Transverse colon (tissue), 4 donors: ENCODE data around the gene GPAT3. TPM values are rescaled to one million over a fixed set of nuclear protein-coding genes. Genes with fewer than 3 reads are reported as not detected.
"Not testable (repeated sequence)": the region's sequence is repeated elsewhere in the genome, so short reads cannot be mapped to it uniquely, and the experiment has no call there.

Experiments
- DNase-seq: peaks from one replicate; pipeline ENCODE4 v3.0.0-alpha.2; 2019
- H3K27ac ChIP-seq, 4 donors: fragments of 200-600 bp; sonication (generic); 2 replicates each; pipeline ENCODE4 v1.5.1; 2016 to 2018; ENCODE audit warnings: inconsistent platforms in 4 of 4
- H3K27me3 ChIP-seq: fragments of 200-600 bp; sonication (generic); 2 replicates; pipeline ENCODE4 v1.5.1; 2017; ENCODE audit warnings: inconsistent platforms
- H3K36me3 ChIP-seq, 4 donors: fragments of 200-600 bp; sonication (generic); 2 replicates each; pipeline ENCODE4 v1.5.1; 2017 to 2019; ENCODE audit warnings: inconsistent platforms in 4 of 4
- H3K4me1 ChIP-seq, 4 donors: fragments of 200-600 bp; sonication (generic); 2 replicates each; pipeline ENCODE4 v1.5.1; 2017 to 2020; ENCODE audit warnings: inconsistent platforms in 4 of 4
- H3K4me3 ChIP-seq, 4 donors: fragments of 200-600 bp; sonication (generic); 1 replicate in 1 of 4; 2 replicates in 3 of 4; pipeline versions ENCODE4 v1.5.1 to v1.6.1; 2017 to 2019; ENCODE audit warnings: inconsistent platforms in 4 of 4
- H3K9me3 ChIP-seq, 2 donors: fragments of 200-600 bp; sonication (generic); 2 replicates each; pipeline ENCODE4 v1.5.1; 2017 to 2019; ENCODE audit warnings: inconsistent platforms in 2 of 2
- EP300 ChIP-seq: sonication (generic); formaldehyde crosslinking; IDR thresholded peaks from one replicate; pipeline ENCODE4 v1.6.1; 2017; ENCODE audit warnings: antibody characterized with exemption, low read depth
- POLR2A ChIP-seq: fragments of 450-650 bp; IDR thresholded peaks from one replicate; pipeline ENCODE4 v1.6.1; 2016; ENCODE audit warnings: antibody characterized with exemption, mild to moderate bottlenecking, moderate library complexity
- POLR2AphosphoS5 ChIP-seq, 3 donors: sonication (generic); formaldehyde crosslinking; IDR thresholded peaks; one replicate each; pipeline ENCODE4 v1.6.1; 2016; ENCODE audit warnings: antibody characterized with exemption in 3 of 3
- WGBS, 2 donors: methylation state at CpG; one replicate each; pipeline ENCODE4 v1.1.5; 2018; ENCODE audit warnings: low coverage in 1 of 2; 5-methylcytosine and 5-hydroxymethylcytosine counted together
- in situ Hi-C, 4 donors: fragments of 200-750 bp; cut with MboI; loops; one replicate each; pipeline versions ENCODE4 v1.15.0 to v1.15.1; 2017; ENCODE audit warnings: low sequenced_read_pairs in 3 of 4, low pct_ligation_motif_present in 1 of 4, low pct_unique_long_range_greater_than_20kb in 1 of 4
- intact Hi-C: fragments of 100-400 bp; cut with DNase I; formaldehyde crosslinking; loops from one replicate; pipeline ENCODE4 v1.15.1; 2023; ENCODE audit warnings: low total_unique reads
- total RNA-seq, 4 donors: library from RNA; depleted of rRNA; stranded (reverse); fragments of >200 nt; gene quantifications; one replicate each; pipeline ENCODE4 v1.1.0, GENCODE V29; 2016
- TF ChIP-seq, protein P1 (sequence below), 5 experiments: fragments of 200-600 bp in 3 of 5; fragments of 450-650 bp in 2 of 5; sonication (generic) in 3 of 5; IDR thresholded peaks; 1 replicate in 2 of 5; 2 replicates in 3 of 5; pipeline ENCODE4 v1.5.1; 2016 to 2017; ENCODE audit warnings: antibody characterized with exemption in 5 of 5, inconsistent platforms in 3 of 5, mild to moderate bottlenecking in 2 of 5, moderate library complexity in 1 of 5

The GPAT3 gene
- total RNA-seq, 4 donors from 2014 or later, result 2.8 to 32.4 (median 22.0) TPM

DNA sequence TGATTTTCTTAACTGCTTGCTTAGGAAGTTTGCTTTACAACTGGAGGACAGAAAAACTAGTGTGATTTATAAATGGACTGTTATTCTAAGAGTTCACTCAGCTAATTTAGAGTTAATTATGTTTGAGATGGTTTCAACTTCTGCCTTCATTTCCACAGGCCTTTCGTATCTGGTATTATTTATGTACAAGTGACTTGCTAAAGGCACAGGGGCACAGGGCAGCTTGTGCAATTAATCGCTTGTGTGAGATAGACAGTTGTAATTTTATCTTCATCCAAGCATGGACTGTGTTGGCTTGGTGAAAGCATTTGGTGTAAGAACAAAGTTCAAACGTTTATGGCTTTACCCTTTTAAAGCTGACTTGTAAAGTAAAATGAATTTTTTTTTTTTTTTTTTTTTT is 38.3 kb downstream of the GPAT3 start:
- intact Hi-C loops, result no loop called here

DNA sequence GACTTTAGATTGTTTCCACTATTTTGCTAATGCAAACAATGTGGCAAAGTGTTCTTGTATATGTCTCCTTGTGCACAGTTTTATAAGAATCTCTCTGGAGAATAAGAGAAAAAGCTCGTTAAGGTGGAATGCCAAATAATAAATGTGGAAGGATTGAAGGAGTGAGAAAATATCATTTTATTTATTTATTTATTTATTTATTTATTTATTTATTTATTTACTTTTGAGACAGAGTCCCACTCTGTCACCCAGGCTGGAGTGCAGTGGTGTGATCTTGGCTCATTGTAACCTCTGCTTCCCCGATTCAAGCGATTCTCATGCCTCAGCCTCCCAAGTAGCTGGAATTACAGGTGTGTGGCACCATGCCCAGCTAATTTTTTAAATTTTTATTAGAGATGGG is 40.3 kb downstream of the GPAT3 start:
- H3K27ac ChIP-seq, H3K4me1 ChIP-seq, H3K4me3 ChIP-seq, H3K27me3 ChIP-seq, in situ Hi-C loops, H3K9me3 ChIP-seq, H3K36me3 ChIP-seq, DNase-seq, intact Hi-C loops: not testable (repeated sequence)
- WGBS, 2 donors, result 90 to 100% methylated on average over 3 of the region's 3 CpGs

More for the DNA sequence above, 38.3 kb downstream of the GPAT3 start:
- Histone ChIP-seq H3K36me3 (no peaks in the 10 kb centered on the region), H3K4me3 (no peak overlapping the region), H3K9me3 (no peaks in the 10 kb centered on the region), H3K4me1 (peaks cover 0 to 5% (median 0%) of the 10 kb centered on the region in 4 donors), H3K27me3 (no peaks in the 10 kb centered on the region), H3K27ac (peak overlapping the region in 2 of 4 donors; percentile 9 to 10)
- no peak for DNase-seq
- TF ChIP-seq EP300 (no peak), POLR2AphosphoS5 (IDR thresholded peaks at IDR 0.05) (no peak), POLR2A (no peak)
- TF ChIP-seq, protein P1, sequence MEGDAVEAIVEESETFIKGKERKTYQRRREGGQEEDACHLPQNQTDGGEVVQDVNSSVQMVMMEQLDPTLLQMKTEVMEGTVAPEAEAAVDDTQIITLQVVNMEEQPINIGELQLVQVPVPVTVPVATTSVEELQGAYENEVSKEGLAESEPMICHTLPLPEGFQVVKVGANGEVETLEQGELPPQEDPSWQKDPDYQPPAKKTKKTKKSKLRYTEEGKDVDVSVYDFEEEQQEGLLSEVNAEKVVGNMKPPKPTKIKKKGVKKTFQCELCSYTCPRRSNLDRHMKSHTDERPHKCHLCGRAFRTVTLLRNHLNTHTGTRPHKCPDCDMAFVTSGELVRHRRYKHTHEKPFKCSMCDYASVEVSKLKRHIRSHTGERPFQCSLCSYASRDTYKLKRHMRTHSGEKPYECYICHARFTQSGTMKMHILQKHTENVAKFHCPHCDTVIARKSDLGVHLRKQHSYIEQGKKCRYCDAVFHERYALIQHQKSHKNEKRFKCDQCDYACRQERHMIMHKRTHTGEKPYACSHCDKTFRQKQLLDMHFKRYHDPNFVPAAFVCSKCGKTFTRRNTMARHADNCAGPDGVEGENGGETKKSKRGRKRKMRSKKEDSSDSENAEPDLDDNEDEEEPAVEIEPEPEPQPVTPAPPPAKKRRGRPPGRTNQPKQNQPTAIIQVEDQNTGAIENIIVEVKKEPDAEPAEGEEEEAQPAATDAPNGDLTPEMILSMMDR (IDR thresholded peaks at IDR 0.05), result no peak
- in situ Hi-C loops, result no loop called here
- 33 to 38% methylated on average over 2 to 3 of the region's 3 CpGs for WGBS, 2 donors

DNA sequence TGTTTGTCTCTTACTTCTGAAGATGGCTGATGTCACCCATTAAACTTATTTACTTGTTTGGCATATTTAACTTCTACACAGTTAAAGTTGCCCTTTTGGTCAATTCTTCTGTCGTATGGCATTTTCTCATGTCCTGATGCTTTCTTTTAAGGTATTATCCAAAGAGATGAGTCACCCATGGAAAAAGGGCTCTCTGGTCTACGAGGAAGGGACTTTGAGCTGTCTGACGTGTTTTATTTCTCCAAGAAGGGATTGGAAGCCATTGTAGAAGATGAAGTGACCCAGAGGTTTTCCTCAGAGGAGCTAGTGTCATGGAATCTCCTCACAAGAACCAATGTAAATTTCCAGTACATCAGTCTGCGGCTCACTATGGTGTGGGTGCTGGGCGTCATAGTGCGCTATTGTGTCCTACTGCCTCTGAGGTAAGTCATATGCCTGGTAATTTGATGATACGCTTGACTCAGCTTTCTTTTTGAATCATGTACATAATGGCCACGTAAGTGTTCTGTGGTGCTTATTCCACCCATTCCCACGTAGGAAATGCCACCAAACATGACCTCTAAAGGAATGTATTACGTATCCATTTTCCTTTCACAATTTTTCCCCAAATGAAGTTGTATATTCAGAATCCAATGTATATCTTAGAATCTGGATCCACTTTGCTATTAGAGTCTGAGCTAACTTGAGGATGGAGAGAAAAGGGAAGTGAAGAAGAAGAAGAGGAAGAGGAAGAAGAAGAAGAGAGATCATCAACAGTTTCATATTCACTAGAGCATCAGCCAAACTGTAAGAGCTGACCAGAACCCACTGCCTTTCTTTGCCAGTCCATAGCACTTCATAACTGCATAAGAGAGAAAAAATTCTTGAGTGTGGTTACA is 45.7 kb downstream of the GPAT3 start:
- 72 to 76% methylated on average over 7 to 10 of the region's 10 CpGs for WGBS, 2 donors
- TF ChIP-seq, protein P1 (IDR thresholded peaks at IDR 0.05), result no peak
- TF ChIP-seq POLR2A, result no peak
- no peak for TF ChIP-seq EP300
- TF ChIP-seq POLR2AphosphoS5 (IDR thresholded peaks at IDR 0.05), result no peak
- in situ Hi-C loops (no loop called here), intact Hi-C loops (no loop called here)
- Histone ChIP-seq H3K36me3 (no peaks in the 10 kb centered on the region), H3K4me3 (no peak overlapping the region), H3K27me3 (no peaks in the 10 kb centered on the region), H3K9me3 (no peaks in the 10 kb centered on the region), H3K4me1 (peaks cover 5 to 19% (median 13%) of the 10 kb centered on the region in 4 donors), H3K27ac (peak overlapping the region; percentile 44 to 54 (median 50))
- no peak for DNase-seq

DNA sequence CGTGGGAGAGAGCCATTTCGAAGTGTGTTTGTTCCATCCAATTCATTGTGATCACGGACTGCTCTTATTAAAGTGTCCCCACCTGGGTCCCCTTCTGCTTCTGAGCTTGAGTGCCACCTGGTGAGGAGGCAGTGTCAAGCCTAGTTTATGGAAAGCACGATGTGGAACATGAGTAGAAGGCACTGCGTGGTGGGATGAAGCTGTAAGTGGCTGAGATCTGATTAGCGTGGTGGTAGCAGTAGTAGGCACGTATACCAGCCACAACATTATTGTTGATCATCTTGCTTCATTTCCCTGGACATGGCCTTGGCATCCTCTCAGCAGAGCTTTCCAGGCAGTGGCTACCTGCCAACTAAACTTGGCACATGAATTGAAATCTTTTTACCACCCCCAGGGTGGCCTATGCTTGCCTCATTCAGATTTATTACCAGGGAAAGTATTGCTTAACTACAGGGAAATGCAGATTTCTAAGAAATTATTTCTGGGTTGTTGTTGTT is 46.4 kb downstream of the GPAT3 start:
- H3K27me3 ChIP-seq, result no peaks in the 10 kb centered on the region
- WGBS, 2 donors, result 20 to 33% methylated on average over 3 to 7 of the region's 7 CpGs
- H3K36me3 ChIP-seq, result no peaks in the 10 kb centered on the region
- no peak overlapping the region for H3K4me3 ChIP-seq
- intact Hi-C loops, result no loop called here
- TF ChIP-seq, protein P1 (IDR thresholded peaks at IDR 0.05), result peak in 1 of 5 experiments; percentile 10
- TF ChIP-seq EP300, result no peak
- TF ChIP-seq POLR2A, result no peak
- peak in 1 of 3 donors; percentile 40 for TF ChIP-seq POLR2AphosphoS5 (IDR thresholded peaks at IDR 0.05)
- peak overlapping the region; percentile 44 to 54 (median 50) for H3K27ac ChIP-seq
- DNase-seq, result peak; percentile 83
- peaks cover 5 to 19% (median 13%) of the 10 kb centered on the region in 4 donors for H3K4me1 ChIP-seq
- in situ Hi-C loops, result no loop called here
- no peaks in the 10 kb centered on the region for H3K9me3 ChIP-seq
